ENCODE results near the gene XRN1.

Gene XRN1

DNA sequence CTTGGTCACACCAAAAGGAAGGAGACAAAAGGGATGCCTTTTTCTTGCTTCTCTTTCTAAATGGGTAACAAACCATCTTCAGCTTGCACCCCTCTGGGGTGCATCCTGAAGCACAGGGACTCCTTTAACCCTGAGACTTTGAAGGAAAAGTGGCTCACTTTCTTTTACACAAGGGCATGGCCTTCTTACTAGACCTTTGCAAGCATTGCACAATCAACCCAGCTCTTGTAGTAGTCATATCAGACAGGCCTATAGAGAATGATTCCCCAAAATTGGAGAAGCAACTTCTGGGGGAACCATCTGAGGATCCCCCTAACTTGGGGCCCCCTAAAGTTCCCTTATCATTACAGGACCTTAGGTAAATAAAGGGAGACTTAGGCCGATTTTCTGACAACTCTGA, 166.4 kb downstream of the XRN1 start:
- H3K36me3 ChIP-seq (ENCODE audit: low read length), result no peaks in the 10 kb centered on the region
- H3F3A ChIP-seq (ENCODE audit: insufficient read depth), result no peaks in the 10 kb centered on the region
- H3K9me2 ChIP-seq (replicated peaks; ENCODE audit: insufficient read depth, low read length), result no peaks in the 10 kb centered on the region
- no peak overlapping the region for H3K27ac ChIP-seq (ENCODE audit: low read depth, low read length)
- TF ChIP-seq EZH2phosphoT487 (conservative IDR thresholded peaks at IDR 0.05; ENCODE audit: low read length), result no peak
- TF ChIP-seq, protein P1, sequence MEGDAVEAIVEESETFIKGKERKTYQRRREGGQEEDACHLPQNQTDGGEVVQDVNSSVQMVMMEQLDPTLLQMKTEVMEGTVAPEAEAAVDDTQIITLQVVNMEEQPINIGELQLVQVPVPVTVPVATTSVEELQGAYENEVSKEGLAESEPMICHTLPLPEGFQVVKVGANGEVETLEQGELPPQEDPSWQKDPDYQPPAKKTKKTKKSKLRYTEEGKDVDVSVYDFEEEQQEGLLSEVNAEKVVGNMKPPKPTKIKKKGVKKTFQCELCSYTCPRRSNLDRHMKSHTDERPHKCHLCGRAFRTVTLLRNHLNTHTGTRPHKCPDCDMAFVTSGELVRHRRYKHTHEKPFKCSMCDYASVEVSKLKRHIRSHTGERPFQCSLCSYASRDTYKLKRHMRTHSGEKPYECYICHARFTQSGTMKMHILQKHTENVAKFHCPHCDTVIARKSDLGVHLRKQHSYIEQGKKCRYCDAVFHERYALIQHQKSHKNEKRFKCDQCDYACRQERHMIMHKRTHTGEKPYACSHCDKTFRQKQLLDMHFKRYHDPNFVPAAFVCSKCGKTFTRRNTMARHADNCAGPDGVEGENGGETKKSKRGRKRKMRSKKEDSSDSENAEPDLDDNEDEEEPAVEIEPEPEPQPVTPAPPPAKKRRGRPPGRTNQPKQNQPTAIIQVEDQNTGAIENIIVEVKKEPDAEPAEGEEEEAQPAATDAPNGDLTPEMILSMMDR (IDR thresholded peaks at IDR 0.05; ENCODE audit: insufficient read depth, low read length, poor library complexity, severe bottlenecking), result no peak
- no peaks in the 10 kb centered on the region for H3K27me3 ChIP-seq (ENCODE audit: low read length)
- H3K9me3 ChIP-seq (ENCODE audit: insufficient read depth, low read length), result no peaks in the 10 kb centered on the region
- no peak overlapping the region for H2AFZ ChIP-seq (ENCODE audit: low read depth, low read length, severe bottlenecking)
- H3K79me2 ChIP-seq (ENCODE audit: insufficient read depth, low read length), result no peaks in the 10 kb centered on the region
- H4K20me1 ChIP-seq (ENCODE audit: low read depth, low read length), result no peaks in the 10 kb centered on the region
- H3K4me3 ChIP-seq (ENCODE audit: insufficient read depth, low read length, poor library complexity, severe bottlenecking), result no peak overlapping the region
- H3K4me2 ChIP-seq (ENCODE audit: low read depth, low read length, poor library complexity, severe bottlenecking), result no peak overlapping the region
- H3K9ac ChIP-seq (ENCODE audit: low read length), result no peak overlapping the region

DNA sequence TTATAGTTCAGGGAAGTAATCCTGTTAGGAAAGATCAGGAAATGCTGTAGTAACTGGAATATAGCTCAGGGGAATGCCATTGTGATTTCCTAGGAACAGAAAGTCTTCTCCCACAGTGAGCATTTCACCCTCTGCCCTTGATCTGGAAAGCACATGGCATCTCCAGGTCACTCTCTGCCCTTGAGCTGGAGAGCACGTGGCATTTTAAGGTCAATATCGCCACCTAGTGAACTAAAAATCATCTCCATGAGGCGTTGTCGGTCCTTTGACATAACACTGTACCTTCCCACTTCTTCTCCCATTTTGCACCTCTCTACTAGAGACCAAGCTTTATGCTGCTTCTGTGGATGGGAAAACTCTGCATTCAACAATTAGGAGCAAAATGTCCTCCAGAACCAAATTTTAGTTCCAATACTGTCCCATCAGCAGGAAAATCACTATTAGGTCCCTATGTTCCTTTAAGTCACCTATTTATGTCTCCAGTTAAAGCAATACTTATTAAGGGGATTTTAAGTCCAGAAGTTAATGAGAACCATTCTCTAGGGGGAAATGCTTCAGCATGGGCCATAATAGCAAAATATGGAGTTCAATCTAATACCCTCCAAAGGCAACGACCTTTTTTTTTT, 167.8 kb downstream of the XRN1 start:
- H3K27me3 ChIP-seq (ENCODE audit: low read length), result no peaks in the 10 kb centered on the region
- no peak overlapping the region for H3K4me2 ChIP-seq (ENCODE audit: low read depth, low read length, poor library complexity, severe bottlenecking)
- TF ChIP-seq, protein P1 (IDR thresholded peaks at IDR 0.05; ENCODE audit: insufficient read depth, low read length, poor library complexity, severe bottlenecking), result peak; percentile 36
- TF ChIP-seq EZH2phosphoT487 (conservative IDR thresholded peaks at IDR 0.05; ENCODE audit: low read length), result no peak
- no peaks in the 10 kb centered on the region for H3K9me3 ChIP-seq (ENCODE audit: insufficient read depth, low read length)
- H3K4me3 ChIP-seq (ENCODE audit: insufficient read depth, low read length, poor library complexity, severe bottlenecking), result no peak overlapping the region
- H3K36me3 ChIP-seq (ENCODE audit: low read length), result no peaks in the 10 kb centered on the region
- no peaks in the 10 kb centered on the region for H3F3A ChIP-seq (ENCODE audit: insufficient read depth)
- no peak overlapping the region for H3K27ac ChIP-seq (ENCODE audit: low read depth, low read length)
- H3K9ac ChIP-seq (ENCODE audit: low read length), result no peak overlapping the region
- no peaks in the 10 kb centered on the region for H3K79me2 ChIP-seq (ENCODE audit: insufficient read depth, low read length)
- no peaks in the 10 kb centered on the region for H4K20me1 ChIP-seq (ENCODE audit: low read depth, low read length)
- peak overlapping the region; percentile 76 for H2AFZ ChIP-seq (ENCODE audit: low read depth, low read length, severe bottlenecking)
- no peaks in the 10 kb centered on the region for H3K9me2 ChIP-seq (replicated peaks; ENCODE audit: insufficient read depth, low read length)

DNA sequence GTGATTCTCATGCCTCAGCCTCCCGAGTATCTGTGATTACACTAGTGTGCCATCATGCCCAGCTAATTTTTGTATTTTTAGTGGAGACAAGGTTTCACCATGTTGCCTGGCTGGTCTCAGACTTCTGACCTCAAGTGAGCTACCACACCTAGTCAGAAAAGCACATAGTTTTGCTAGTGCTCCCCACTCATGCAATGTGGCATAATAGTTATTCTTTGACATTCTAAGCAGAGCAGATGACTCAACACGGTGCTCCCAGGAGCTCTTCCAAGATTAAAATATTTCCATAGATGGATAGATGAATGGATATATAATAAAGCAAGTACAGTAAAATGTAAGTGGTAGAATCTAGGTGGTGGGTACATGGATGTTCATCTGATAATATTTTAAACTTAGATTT, 169.4 kb downstream of the XRN1 start:
- TF ChIP-seq, protein P1 (IDR thresholded peaks at IDR 0.05; ENCODE audit: insufficient read depth, low read length, poor library complexity, severe bottlenecking), result no peak
- TF ChIP-seq EZH2phosphoT487 (conservative IDR thresholded peaks at IDR 0.05; ENCODE audit: low read length), result no peak
- Histone ChIP-seq H3K27me3 (ENCODE audit: low read length) (no peaks in the 10 kb centered on the region), H2AFZ (ENCODE audit: low read depth, low read length, severe bottlenecking) (no peak overlapping the region)

More for the DNA sequence above, 169.4 kb downstream of the XRN1 start:
- Histone ChIP-seq H3K9ac (ENCODE audit: low read length) (no peak overlapping the region), H3K4me3 (ENCODE audit: insufficient read depth, low read length, poor library complexity, severe bottlenecking) (no peak overlapping the region), H3K9me2 (replicated peaks; ENCODE audit: insufficient read depth, low read length) (no peaks in the 10 kb centered on the region), H4K20me1 (ENCODE audit: low read depth, low read length) (no peaks in the 10 kb centered on the region), H3K79me2 (ENCODE audit: insufficient read depth, low read length) (no peaks in the 10 kb centered on the region), H3K36me3 (ENCODE audit: low read length) (no peaks in the 10 kb centered on the region), H3K4me2 (ENCODE audit: low read depth, low read length, poor library complexity, severe bottlenecking) (no peak overlapping the region), H3K9me3 (ENCODE audit: insufficient read depth, low read length) (no peaks in the 10 kb centered on the region), H3K27ac (ENCODE audit: low read depth, low read length) (no peak overlapping the region), H3F3A (ENCODE audit: insufficient read depth) (no peaks in the 10 kb centered on the region)

All from SU-DHL-6 (cell line).